Testis (tissue), 3 donors: ENCODE results near the gene DUSP6. TPM values are rescaled to one million over a fixed set of nuclear protein-coding genes. Genes with fewer than 3 reads are reported as not detected.

ENCODE experiments used
- DNase-seq: peaks from one replicate; pipeline ENCODE4 v3.0.0-alpha.2; 2019
- H3K27ac ChIP-seq, 2 donors: fragments of 200-600 bp; sonication (generic); one replicate each; pipeline ENCODE4 v1.5.1; 2019
- H3K27me3 ChIP-seq: fragments of 200-600 bp; sonication (generic); one replicate; pipeline ENCODE4 v1.5.1; 2019
- H3K36me3 ChIP-seq: fragments of 200-600 bp; sonication (generic); one replicate; pipeline ENCODE4 v1.5.1; 2017; ENCODE audit warnings: low read depth; ENCODE audit errors: missing control alignments
- H3K4me1 ChIP-seq: fragments of 200-600 bp; sonication (generic); one replicate; pipeline ENCODE4 v1.5.1; 2019
- H3K4me3 ChIP-seq, 2 donors: fragments of 200-600 bp; sonication (generic); one replicate each; pipeline ENCODE4 v1.5.1; 2017 to 2019
- H3K9me3 ChIP-seq: fragments of 200-600 bp; sonication (generic); one replicate; pipeline ENCODE4 v1.5.1; 2017
- CTCF ChIP-seq, 3 experiments: fragments of 450-650 bp in 2 of 3; fragments of 200-600 bp in 1 of 3; sonication (generic) in 1 of 3; IDR thresholded peaks; one replicate each; pipeline ENCODE4 v1.5.1; 2016 to 2019; ENCODE audit warnings: antibody characterized with exemption in 3 of 3, mild to moderate bottlenecking in 2 of 3, moderate library complexity in 1 of 3
- POLR2A ChIP-seq: fragments of 450-650 bp; IDR thresholded peaks from one replicate; pipeline ENCODE4 v1.6.1; 2017; ENCODE audit warnings: antibody characterized with exemption, mild to moderate bottlenecking, moderate library complexity
- WGBS, 2 donors: methylation state at CpG; one replicate each; pipeline ENCODE4 v1.1.5; 2018; 5-methylcytosine and 5-hydroxymethylcytosine counted together
- intact Hi-C: fragments of 100-400 bp; cut with DNase I; formaldehyde crosslinking; loops from one replicate; pipeline ENCODE4 v1.15.1; 2023; ENCODE audit warnings: low total_unique reads
- polyA plus RNA-seq: library from polyadenylated mRNA; stranded (reverse); fragments of 350-450 nt; fragmentation: Illumina TruSeq; extraction: RNeasy Lipid Tissue Mini Kit (QIAGEN cat#74804); gene quantifications from one replicate; pipeline ENCODE4 v1.2.3, GENCODE V29; 2014; ENCODE audit warnings: low read depth, low replicate concordance; ENCODE audit not compliant: insufficient read depth
- total RNA-seq, 2 donors: library from RNA; depleted of rRNA; stranded (reverse); fragments of >200 nt; gene quantifications; one replicate each; pipeline ENCODE4 v1.2.3, GENCODE V29; 2016

DUSP6 gene
- total and polyA plus RNA-seq, 3 donors from 2014 or later: 10.9 to 17.2 (median 15.1) TPM

- H3K9me3 ChIP-seq: no peaks in the 10 kb centered on the region
- WGBS, 2 donors: 0% methylated on average over 22 to 86 of the region's 87 CpGs
- TF ChIP-seq POLR2A: no peak
- no peak for TF ChIP-seq CTCF (IDR thresholded peaks at IDR 0.05)
- peak; percentile 58 for DNase-seq
- peak overlapping the region; percentile 70 to 74 for H3K4me3 ChIP-seq
- H3K27ac ChIP-seq: peak overlapping the region; percentile 5 to 94
- no peaks in the 10 kb centered on the region for H3K36me3 ChIP-seq
- H3K27me3 ChIP-seq: no peaks in the 10 kb centered on the region
- H3K4me1 ChIP-seq: no peaks in the 10 kb centered on the region
- intact Hi-C loops: no loop called here
These were observed 636 bp downstream of the DUSP6 start for GRCh38 chr12:89351489-89352241.

- Histone ChIP-seq H3K36me3 (no peaks in the 10 kb centered on the region), H3K4me1 (no peaks in the 10 kb centered on the region), H3K4me3 (peak overlapping the region; percentile 70 to 74), H3K27ac (peak overlapping the region in 1 of 2 donors; percentile 94), H3K27me3 (no peaks in the 10 kb centered on the region), H3K9me3 (no peaks in the 10 kb centered on the region)
- no peak for DNase-seq
- 6 to 12% methylated on average over 40 to 51 of the region's 51 CpGs for WGBS, 2 donors
- intact Hi-C loops: no loop called here
- TF ChIP-seq POLR2A: no peak
- TF ChIP-seq CTCF (IDR thresholded peaks at IDR 0.05): no peak
These were observed 1.4 kb downstream of the DUSP6 start for GRCh38 chr12:89350630-89351488.

- Histone ChIP-seq H3K4me3 (peak overlapping the region; percentile 70 to 74), H3K4me1 (no peaks in the 10 kb centered on the region), H3K27ac (peak overlapping the region in 1 of 2 donors; percentile 94), H3K36me3 (no peaks in the 10 kb centered on the region), H3K9me3 (no peaks in the 10 kb centered on the region), H3K27me3 (no peaks in the 10 kb centered on the region)
- TF ChIP-seq CTCF (IDR thresholded peaks at IDR 0.05): no peak
- WGBS, 2 donors: 27 to 38% methylated on average over 7 of the region's 7 CpGs
- intact Hi-C loops: no loop called here
- no peak for DNase-seq
These were observed 2.1 kb downstream of the DUSP6 start for GRCh38 chr12:89350260-89350629.

GRCh38 chr12:89349814-89350213, 2.5 kb downstream of the DUSP6 start:
- Histone ChIP-seq H3K36me3 (no peaks in the 10 kb centered on the region), H3K9me3 (no peaks in the 10 kb centered on the region), H3K4me3 (peak overlapping the region; percentile 70 to 74), H3K4me1 (no peaks in the 10 kb centered on the region), H3K27me3 (no peaks in the 10 kb centered on the region), H3K27ac (peak overlapping the region in 1 of 2 donors; percentile 94)
- intact Hi-C loops: no loop called here
- TF ChIP-seq POLR2A: no peak
- TF ChIP-seq CTCF (IDR thresholded peaks at IDR 0.05): no peak
- DNase-seq: peak; percentile 26
- 23% methylated on average over 6 of the region's 6 CpGs for WGBS, 2 donors
